ENCODE data around the gene TDRD1. TPM values are rescaled to one million over a fixed set of nuclear protein-coding genes. Genes with fewer than 3 reads are reported as not detected.

The TDRD1 gene
- total RNA-seq, 3 donors from 2014 or later (not counting 1 experiment from before 2014, with no cell fraction given): 0.08 to 0.33 (median 0.09) TPM

DNA sequence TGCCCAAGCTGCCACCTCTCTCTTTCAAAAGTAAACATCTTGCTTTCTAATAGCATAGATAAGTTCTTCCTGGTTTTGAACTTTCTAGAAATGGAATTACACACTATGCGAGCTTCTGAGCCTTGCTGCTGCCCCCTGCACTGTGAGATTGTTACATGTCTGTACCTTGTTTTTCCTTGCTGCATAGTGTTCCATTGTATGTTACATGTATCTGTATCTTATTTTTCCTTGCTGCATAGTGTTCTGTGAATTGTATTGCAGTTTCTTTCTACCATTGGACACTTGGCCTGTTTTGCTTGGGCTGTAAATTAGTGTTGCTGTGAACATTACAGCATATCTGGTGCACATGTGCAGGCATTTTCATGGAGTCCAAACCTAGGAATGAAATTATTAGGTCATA is 35.9 kb downstream of the TDRD1 start:
- WGBS (ENCODE audit: insufficient coverage): 94% methylated on average over 1 of the region's 1 CpG
- Histone ChIP-seq H3K4me3 (ENCODE audit: low read length) (no peak overlapping the region), H3K9me3 (ENCODE audit: control insufficient read depth, insufficient read depth, low read length) (no peaks in the 10 kb centered on the region), H3K36me3 (ENCODE audit: control insufficient read depth, insufficient read depth, low read length) (no peaks in the 10 kb centered on the region), H3K27me3 (ENCODE audit: control insufficient read depth, insufficient read depth, low read length) (peaks cover 2% of the 10 kb centered on the region), H3K27ac (ENCODE audit: low read length) (no peak overlapping the region), H3K4me1 (ENCODE audit: control insufficient read depth, insufficient read depth, low read length) (no peaks in the 10 kb centered on the region)
- intact Hi-C loops (cut with micrococcal nuclease): no loop called here
- TF ChIP-seq, protein P1, sequence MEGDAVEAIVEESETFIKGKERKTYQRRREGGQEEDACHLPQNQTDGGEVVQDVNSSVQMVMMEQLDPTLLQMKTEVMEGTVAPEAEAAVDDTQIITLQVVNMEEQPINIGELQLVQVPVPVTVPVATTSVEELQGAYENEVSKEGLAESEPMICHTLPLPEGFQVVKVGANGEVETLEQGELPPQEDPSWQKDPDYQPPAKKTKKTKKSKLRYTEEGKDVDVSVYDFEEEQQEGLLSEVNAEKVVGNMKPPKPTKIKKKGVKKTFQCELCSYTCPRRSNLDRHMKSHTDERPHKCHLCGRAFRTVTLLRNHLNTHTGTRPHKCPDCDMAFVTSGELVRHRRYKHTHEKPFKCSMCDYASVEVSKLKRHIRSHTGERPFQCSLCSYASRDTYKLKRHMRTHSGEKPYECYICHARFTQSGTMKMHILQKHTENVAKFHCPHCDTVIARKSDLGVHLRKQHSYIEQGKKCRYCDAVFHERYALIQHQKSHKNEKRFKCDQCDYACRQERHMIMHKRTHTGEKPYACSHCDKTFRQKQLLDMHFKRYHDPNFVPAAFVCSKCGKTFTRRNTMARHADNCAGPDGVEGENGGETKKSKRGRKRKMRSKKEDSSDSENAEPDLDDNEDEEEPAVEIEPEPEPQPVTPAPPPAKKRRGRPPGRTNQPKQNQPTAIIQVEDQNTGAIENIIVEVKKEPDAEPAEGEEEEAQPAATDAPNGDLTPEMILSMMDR (IDR thresholded peaks at IDR 0.05): no peak
- H3K9me3 Mint-ChIP-seq: no peaks in the 10 kb centered on the region
- no peaks in the 10 kb centered on the region for H3K36me3 Mint-ChIP-seq
- ATAC-seq (no peak), DNase-seq (no peak)
- H3K27ac Mint-ChIP-seq: no peak overlapping the region
- H3K4me3 Mint-ChIP-seq: no peak overlapping the region
- no peaks in the 10 kb centered on the region for H3K4me1 Mint-ChIP-seq
- peaks cover 9 to 24% of the 10 kb centered on the region in 2 donors for H3K27me3 Mint-ChIP-seq (ENCODE audit: low read depth in 2 of 2)

GRCh38 chr10:114220281-114220680 is 41.1 kb downstream of the TDRD1 start:
- Histone ChIP-seq H3K36me3 (ENCODE audit: control insufficient read depth, insufficient read depth, low read length) (no peaks in the 10 kb centered on the region), H3K27ac (ENCODE audit: low read length) (no peak overlapping the region), H3K9me3 (ENCODE audit: control insufficient read depth, insufficient read depth, low read length) (no peaks in the 10 kb centered on the region), H3K27me3 (ENCODE audit: control insufficient read depth, insufficient read depth, low read length) (peaks cover 7% of the 10 kb centered on the region), H3K4me1 (ENCODE audit: control insufficient read depth, insufficient read depth, low read length) (no peaks in the 10 kb centered on the region), H3K4me3 (ENCODE audit: low read length) (no peak overlapping the region)
- no peak for DNase-seq
- Mint-ChIP-seq H3K36me3 (no peaks in the 10 kb centered on the region), H3K9me3 (no peaks in the 10 kb centered on the region), H3K4me1 (no peaks in the 10 kb centered on the region), H3K4me3 (no peak overlapping the region), H3K27me3 (ENCODE audit: low read depth in 2 of 2) (peaks cover 21 to 46% of the 10 kb centered on the region in 2 donors), H3K27ac (no peak overlapping the region)
- ATAC-seq: no peak
- WGBS (ENCODE audit: insufficient coverage): 89% methylated on average over 2 of the region's 2 CpGs
- intact Hi-C loops (cut with micrococcal nuclease): no loop called here
- TF ChIP-seq, protein P1 (IDR thresholded peaks at IDR 0.05): no peak

GRCh38 chr10:114221235-114221634 is 42.1 kb downstream of the TDRD1 start:
- no peak overlapping the region for H3K27ac Mint-ChIP-seq

GRCh38 chr10:114223066-114223465 is 43.9 kb downstream of the TDRD1 start:
- Mint-ChIP-seq H3K4me1 (no peaks in the 10 kb centered on the region), H3K27ac (no peak overlapping the region), H3K9me3 (no peaks in the 10 kb centered on the region), H3K4me3 (no peak overlapping the region), H3K36me3 (no peaks in the 10 kb centered on the region), H3K27me3 (ENCODE audit: low read depth in 2 of 2) (peaks cover 21 to 50% of the 10 kb centered on the region in 2 donors)
- DNase-seq (no peak), ATAC-seq (no peak)
- Histone ChIP-seq H3K4me3 (ENCODE audit: low read length) (no peak overlapping the region), H3K4me1 (ENCODE audit: control insufficient read depth, insufficient read depth, low read length) (no peaks in the 10 kb centered on the region), H3K27ac (ENCODE audit: low read length) (no peak overlapping the region), H3K36me3 (ENCODE audit: control insufficient read depth, insufficient read depth, low read length) (no peaks in the 10 kb centered on the region), H3K9me3 (ENCODE audit: control insufficient read depth, insufficient read depth, low read length) (no peaks in the 10 kb centered on the region), H3K27me3 (ENCODE audit: control insufficient read depth, insufficient read depth, low read length) (peaks cover 5% of the 10 kb centered on the region)
- intact Hi-C loops (cut with micrococcal nuclease): no loop called here
- TF ChIP-seq, protein P1 (IDR thresholded peaks at IDR 0.05): no peak
- 78% methylated on average over 3 of the region's 4 CpGs for WGBS (ENCODE audit: insufficient coverage)

More at GRCh38 chr10:114221235-114221634, 42.1 kb downstream of the TDRD1 start:
- Histone ChIP-seq H3K27me3 (ENCODE audit: control insufficient read depth, insufficient read depth, low read length) (peaks cover 7% of the 10 kb centered on the region), H3K9me3 (ENCODE audit: control insufficient read depth, insufficient read depth, low read length) (no peaks in the 10 kb centered on the region), H3K4me1 (ENCODE audit: control insufficient read depth, insufficient read depth, low read length) (no peaks in the 10 kb centered on the region), H3K36me3 (ENCODE audit: control insufficient read depth, insufficient read depth, low read length) (no peaks in the 10 kb centered on the region), H3K27ac (ENCODE audit: low read length) (no peak overlapping the region), H3K4me3 (ENCODE audit: low read length) (no peak overlapping the region)
- Mint-ChIP-seq H3K9me3 (no peaks in the 10 kb centered on the region), H3K4me3 (no peak overlapping the region), H3K4me1 (no peaks in the 10 kb centered on the region), H3K36me3 (no peaks in the 10 kb centered on the region), H3K27me3 (ENCODE audit: low read depth in 2 of 2) (peaks cover 23 to 46% of the 10 kb centered on the region in 2 donors)
- no peak for DNase-seq
- no peak for ATAC-seq
- TF ChIP-seq, protein P1 (IDR thresholded peaks at IDR 0.05): no peak
- 78% methylated on average over 4 of the region's 4 CpGs for WGBS (ENCODE audit: insufficient coverage)
- intact Hi-C loops (cut with micrococcal nuclease): no loop called here
